Neutrophil (primary cell): ENCODE data around the gene RCL1.
"Not testable (repeated sequence)": the region's sequence is repeated elsewhere in the genome, so short reads cannot be mapped to it uniquely, and the experiment has no call there.

Experiments used
- H3K27ac ChIP-seq: fragments of 200-600 bp; sonication (generic); 2 replicates; pipeline ENCODE4 v1.5.1; 2016; ENCODE audit warnings: mild to moderate bottlenecking, moderate library complexity
- H3K27me3 ChIP-seq: fragments of 200-600 bp; sonication (generic); 2 replicates; pipeline ENCODE4 v1.6.0; 2016; ENCODE audit warnings: mild to moderate bottlenecking
- H3K36me3 ChIP-seq: fragments of 200-600 bp; sonication (generic); 2 replicates; pipeline ENCODE4 v1.5.1; 2017
- H3K4me1 ChIP-seq, 2 experiments: fragments of 200-600 bp in 1 of 2; sonication (generic) in 1 of 2; 1 replicate in 1 of 2; 2 replicates in 1 of 2; pipeline versions ENCODE4 v1.5.1 to v1.6.1; 2013 to 2016; ENCODE audit warnings: low read depth in 1 of 2, low read length in 1 of 2, mild to moderate bottlenecking in 1 of 2, moderate library complexity in 1 of 2; ENCODE audit not compliant: control insufficient read depth in 1 of 2, insufficient read depth in 1 of 2
- H3K4me3 ChIP-seq, 2 experiments: fragments of 200-600 bp in 1 of 2; sonication (generic) in 1 of 2; 1 replicate in 1 of 2; 2 replicates in 1 of 2; pipeline ENCODE4 v1.5.1; 2013 to 2016; ENCODE audit warnings: low read depth in 1 of 2, low read length in 1 of 2, mild to moderate bottlenecking in 1 of 2, moderate library complexity in 1 of 2
- H3K9me3 ChIP-seq: fragments of 200-600 bp; sonication (generic); 2 replicates; pipeline ENCODE4 v1.5.1; 2016
- TF ChIP-seq, protein P1 (sequence below): fragments of 200-600 bp; sonication (generic); IDR thresholded peaks from 2 replicates; pipeline ENCODE4 v1.5.1; 2016; ENCODE audit warnings: antibody characterized with exemption

The RCL1 gene

DNA sequence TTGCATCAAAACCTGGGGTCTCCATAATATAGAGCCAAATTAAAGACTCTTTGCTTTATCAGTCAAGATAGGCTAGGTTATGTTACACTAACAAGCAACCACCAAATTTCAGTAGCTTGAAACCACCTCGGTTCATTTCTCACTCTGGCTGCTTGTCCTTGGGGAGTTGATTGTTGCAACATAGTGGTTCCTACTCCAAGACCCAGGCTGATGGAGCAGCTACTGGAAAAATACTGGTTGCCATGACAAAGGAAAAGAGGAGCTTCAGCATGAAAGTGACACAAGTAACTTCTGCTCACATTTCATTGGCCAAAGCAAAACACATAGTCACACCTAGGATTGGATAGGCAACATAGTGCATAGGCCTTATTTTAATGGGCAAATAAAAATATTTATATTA is 18.5 kb upstream of the RCL1 start:
- Histone ChIP-seq H3K27ac (no peak overlapping the region), H3K36me3 (no peaks in the 10 kb centered on the region), H3K27me3 (no peaks in the 10 kb centered on the region), H3K9me3 (no peaks in the 10 kb centered on the region), H3K4me1 (no peaks in the 10 kb centered on the region), H3K4me3 (no peak overlapping the region)
- TF ChIP-seq, protein P1, sequence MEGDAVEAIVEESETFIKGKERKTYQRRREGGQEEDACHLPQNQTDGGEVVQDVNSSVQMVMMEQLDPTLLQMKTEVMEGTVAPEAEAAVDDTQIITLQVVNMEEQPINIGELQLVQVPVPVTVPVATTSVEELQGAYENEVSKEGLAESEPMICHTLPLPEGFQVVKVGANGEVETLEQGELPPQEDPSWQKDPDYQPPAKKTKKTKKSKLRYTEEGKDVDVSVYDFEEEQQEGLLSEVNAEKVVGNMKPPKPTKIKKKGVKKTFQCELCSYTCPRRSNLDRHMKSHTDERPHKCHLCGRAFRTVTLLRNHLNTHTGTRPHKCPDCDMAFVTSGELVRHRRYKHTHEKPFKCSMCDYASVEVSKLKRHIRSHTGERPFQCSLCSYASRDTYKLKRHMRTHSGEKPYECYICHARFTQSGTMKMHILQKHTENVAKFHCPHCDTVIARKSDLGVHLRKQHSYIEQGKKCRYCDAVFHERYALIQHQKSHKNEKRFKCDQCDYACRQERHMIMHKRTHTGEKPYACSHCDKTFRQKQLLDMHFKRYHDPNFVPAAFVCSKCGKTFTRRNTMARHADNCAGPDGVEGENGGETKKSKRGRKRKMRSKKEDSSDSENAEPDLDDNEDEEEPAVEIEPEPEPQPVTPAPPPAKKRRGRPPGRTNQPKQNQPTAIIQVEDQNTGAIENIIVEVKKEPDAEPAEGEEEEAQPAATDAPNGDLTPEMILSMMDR: no peak

DNA sequence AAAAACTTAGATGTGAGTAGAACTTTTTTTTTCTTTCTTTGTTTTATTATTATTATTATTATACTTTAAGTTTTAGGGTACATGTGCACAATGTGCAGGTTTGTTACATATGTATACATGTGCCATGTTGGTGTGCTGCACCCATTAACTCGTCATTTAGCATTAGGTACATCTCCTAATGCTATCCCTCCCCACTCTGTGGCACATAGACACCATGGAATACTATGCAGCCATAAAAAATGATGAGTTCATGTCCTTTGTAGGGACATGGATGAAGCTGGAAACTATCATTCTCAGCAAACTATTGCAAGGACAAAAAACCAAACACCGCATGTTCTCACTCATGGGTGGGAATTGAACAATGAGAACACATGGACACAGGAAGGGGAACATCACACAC is 17.8 kb upstream of the RCL1 start:
- H3K27ac ChIP-seq, H3K4me1 ChIP-seq, H3K4me3 ChIP-seq, H3K36me3 ChIP-seq, H3K9me3 ChIP-seq, H3K27me3 ChIP-seq: not testable (repeated sequence)

DNA sequence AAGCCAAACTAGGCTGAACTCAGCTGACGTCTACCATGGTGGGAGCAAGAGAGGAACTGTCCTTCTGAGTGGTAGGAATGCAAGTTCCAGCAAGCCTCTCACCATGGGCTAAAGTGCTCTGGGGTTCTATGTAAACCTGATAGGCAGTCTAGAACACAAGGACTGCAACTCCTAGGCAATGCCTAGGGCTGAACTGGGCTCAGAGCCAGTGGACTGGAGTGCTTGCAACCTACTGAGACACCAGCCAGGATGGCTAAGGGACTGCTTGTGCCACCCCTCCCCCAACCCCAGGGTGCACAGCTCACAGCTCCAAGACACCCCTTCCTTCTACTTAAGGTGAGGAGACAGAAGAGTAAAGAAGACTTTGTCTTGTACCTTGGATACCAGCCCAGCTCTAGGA is 12.1 kb upstream of the RCL1 start:
- no peak overlapping the region for H3K4me3 ChIP-seq
- no peaks in the 10 kb centered on the region for H3K27me3 ChIP-seq
- H3K27ac ChIP-seq: no peak overlapping the region
- H3K4me1 ChIP-seq: peaks cover 8 to 9% of the 10 kb centered on the region in 2 experiments
- no peaks in the 10 kb centered on the region for H3K36me3 ChIP-seq
- H3K9me3 ChIP-seq: no peaks in the 10 kb centered on the region
- TF ChIP-seq, protein P1: no peak

DNA sequence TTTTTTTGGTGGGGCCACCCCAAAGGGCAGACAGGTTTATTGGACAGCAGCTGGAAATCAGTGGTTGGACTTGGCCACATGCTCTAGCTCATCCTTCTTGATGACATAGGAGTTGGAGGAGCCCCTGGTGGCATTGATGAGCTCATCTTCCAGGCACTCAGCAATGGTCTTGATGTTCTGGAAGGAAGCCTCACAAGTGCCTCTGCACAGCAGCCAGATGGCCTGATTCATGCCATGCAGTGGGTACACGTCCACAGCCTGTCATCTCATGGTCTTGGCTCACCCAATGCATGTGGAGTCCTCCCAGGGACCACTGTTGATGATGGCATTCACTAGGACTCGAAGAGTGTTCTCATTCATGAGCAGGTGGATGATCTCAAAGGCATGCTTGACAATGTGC is 11.3 kb upstream of the RCL1 start:
- no peak overlapping the region for H3K4me3 ChIP-seq
- H3K9me3 ChIP-seq: no peaks in the 10 kb centered on the region
- H3K4me1 ChIP-seq: peaks cover 8 to 9% of the 10 kb centered on the region in 2 experiments
- no peak overlapping the region for H3K27ac ChIP-seq
- H3K36me3 ChIP-seq: no peaks in the 10 kb centered on the region
- H3K27me3 ChIP-seq: no peaks in the 10 kb centered on the region
- TF ChIP-seq, protein P1: no peak

DNA sequence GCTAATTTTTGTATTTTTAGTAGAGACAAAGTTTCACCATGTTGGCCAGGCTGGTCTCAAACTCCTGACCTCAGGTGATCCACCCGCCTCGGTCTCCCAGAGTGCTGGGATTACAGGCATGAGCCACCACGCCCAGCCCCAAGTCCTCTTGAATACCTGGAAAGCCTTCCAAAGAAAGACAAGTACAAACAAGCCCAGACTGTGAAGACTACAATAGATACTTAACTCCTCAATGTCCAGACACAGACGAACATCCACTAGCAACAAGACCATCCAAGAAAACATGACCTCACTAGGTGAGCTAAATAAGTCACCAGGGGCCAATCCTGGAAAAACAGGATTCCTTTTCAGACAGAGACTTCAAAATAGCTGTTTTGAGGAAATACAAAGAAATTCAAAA is 9.6 kb upstream of the RCL1 start:
- not testable (repeated sequence) for H3K27ac ChIP-seq, H3K4me1 ChIP-seq, H3K9me3 ChIP-seq

DNA sequence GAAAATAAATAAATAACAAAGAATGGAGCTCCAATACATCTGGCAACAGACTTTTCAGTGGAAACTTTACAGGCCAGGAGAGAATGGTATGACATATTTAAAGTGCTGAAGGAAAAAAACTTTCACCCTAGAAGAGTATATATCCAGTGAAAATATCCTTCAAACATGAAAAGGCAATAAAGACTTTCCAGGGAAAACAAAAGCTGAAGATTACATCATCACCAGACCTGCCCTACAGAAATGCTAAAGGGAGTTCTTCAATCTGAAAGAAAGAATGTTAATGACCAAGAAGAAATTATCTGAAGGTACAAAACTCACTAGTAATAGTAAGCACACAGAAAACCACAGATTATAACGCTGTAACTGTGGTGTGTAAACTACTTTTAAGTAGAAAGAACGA is 8.3 kb upstream of the RCL1 start:
- Histone ChIP-seq H3K27me3 (peaks cover 2% of the 10 kb centered on the region), H3K4me1 (peaks cover 8 to 9% of the 10 kb centered on the region in 2 experiments), H3K9me3 (no peaks in the 10 kb centered on the region), H3K4me3 (no peak overlapping the region), H3K36me3 (no peaks in the 10 kb centered on the region), H3K27ac (no peak overlapping the region)
- TF ChIP-seq, protein P1: no peak

More for the DNA sequence above, 9.6 kb upstream of the RCL1 start:
- not testable (repeated sequence) for H3K4me3 ChIP-seq, H3K27me3 ChIP-seq, H3K36me3 ChIP-seq

DNA sequence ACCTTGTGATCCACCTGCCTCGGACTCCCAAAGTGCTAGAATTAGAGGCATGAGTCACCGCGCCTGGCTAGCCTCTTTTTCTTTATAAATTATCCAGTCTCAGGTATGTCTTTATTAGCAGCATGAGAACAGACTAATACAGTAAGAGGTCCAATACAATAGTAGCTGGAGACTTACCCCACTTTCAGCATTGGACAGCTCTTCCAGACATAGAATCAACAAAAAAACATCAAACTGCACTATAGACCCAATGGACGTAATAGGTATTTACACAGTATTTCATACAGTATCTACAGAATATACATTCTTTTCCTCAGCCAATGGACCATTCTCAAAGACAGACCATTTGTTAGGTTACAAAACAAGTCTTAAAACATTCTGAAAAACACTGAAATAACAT is 6.1 kb upstream of the RCL1 start:
- H3K4me1 ChIP-seq: peaks cover 0 to 2% of the 10 kb centered on the region in 2 experiments
- H3K27ac ChIP-seq: no peak overlapping the region
- no peak overlapping the region for H3K4me3 ChIP-seq
- peaks cover 23% of the 10 kb centered on the region for H3K27me3 ChIP-seq
- no peaks in the 10 kb centered on the region for H3K36me3 ChIP-seq
- TF ChIP-seq, protein P1: no peak
- H3K9me3 ChIP-seq: no peaks in the 10 kb centered on the region
